ENCODE measurements around the gene MXD1.

GRCh38 chr2:69926849-69927515, 12.1 kb downstream of the MXD1 start:
- TF ChIP-seq, protein P1, sequence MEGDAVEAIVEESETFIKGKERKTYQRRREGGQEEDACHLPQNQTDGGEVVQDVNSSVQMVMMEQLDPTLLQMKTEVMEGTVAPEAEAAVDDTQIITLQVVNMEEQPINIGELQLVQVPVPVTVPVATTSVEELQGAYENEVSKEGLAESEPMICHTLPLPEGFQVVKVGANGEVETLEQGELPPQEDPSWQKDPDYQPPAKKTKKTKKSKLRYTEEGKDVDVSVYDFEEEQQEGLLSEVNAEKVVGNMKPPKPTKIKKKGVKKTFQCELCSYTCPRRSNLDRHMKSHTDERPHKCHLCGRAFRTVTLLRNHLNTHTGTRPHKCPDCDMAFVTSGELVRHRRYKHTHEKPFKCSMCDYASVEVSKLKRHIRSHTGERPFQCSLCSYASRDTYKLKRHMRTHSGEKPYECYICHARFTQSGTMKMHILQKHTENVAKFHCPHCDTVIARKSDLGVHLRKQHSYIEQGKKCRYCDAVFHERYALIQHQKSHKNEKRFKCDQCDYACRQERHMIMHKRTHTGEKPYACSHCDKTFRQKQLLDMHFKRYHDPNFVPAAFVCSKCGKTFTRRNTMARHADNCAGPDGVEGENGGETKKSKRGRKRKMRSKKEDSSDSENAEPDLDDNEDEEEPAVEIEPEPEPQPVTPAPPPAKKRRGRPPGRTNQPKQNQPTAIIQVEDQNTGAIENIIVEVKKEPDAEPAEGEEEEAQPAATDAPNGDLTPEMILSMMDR (conservative IDR thresholded peaks at IDR 0.05; ENCODE audit: low read length), result no peak
- no peak for TF ChIP-seq EZH2phosphoT487 (IDR thresholded peaks at IDR 0.05; ENCODE audit: borderline replicate concordance)

Data from Loucy (cell line).